K562 (cell line): Measurements from ENCODE around the gene XPC. TPM values are rescaled to one million over a fixed set of nuclear protein-coding genes. Genes with fewer than 3 reads are reported as not detected.
A peak's percentile ranks its signal among the peaks of the same experiment; 100 is the strongest.

Source experiments
- CBX3 ChIP-seq, 2 experiments: IDR thresholded peaks; 1 replicate in 1 of 2; 2 replicates in 1 of 2; pipeline ENCODE4 v1.6.1; 2012; ENCODE audit warnings: inconsistent platforms in 2 of 2, low read length in 2 of 2, borderline replicate concordance in 1 of 2, control low read depth in 1 of 2
- CC2D1A ChIP-seq: fragments of 450-650 bp; IDR thresholded peaks from 2 replicates; pipeline ENCODE4 v1.6.1; 2017; ENCODE audit warnings: mild to moderate bottlenecking
- CCNT2 ChIP-seq: IDR thresholded peaks from 2 replicates; pipeline ENCODE4 v1.6.1; 2011; ENCODE audit warnings: borderline replicate concordance, low read depth, mild to moderate bottlenecking, moderate library complexity, mixed read lengths, low read length; ENCODE audit not compliant: insufficient read length; ENCODE audit errors: extremely low read depth
- CREM ChIP-seq: IDR thresholded peaks from 2 replicates; pipeline ENCODE4 v1.6.1; 2014; ENCODE audit warnings: antibody characterized with exemption, low read depth
- CTBP1 ChIP-seq: fragments of 450-650 bp; IDR thresholded peaks from 2 replicates; pipeline ENCODE4 v1.6.1; 2016; ENCODE audit warnings: borderline replicate concordance
- CXXC5 ChIP-seq: fragments of 250-450 bp; sonication (Bioruptor Pico); IDR thresholded peaks from 2 replicates; pipeline ENCODE4 v1.8.0; 2022; ENCODE audit warnings: inconsistent platforms, mild to moderate bottlenecking, moderate library complexity
- EP400 ChIP-seq: fragments of 450-650 bp; IDR thresholded peaks from 2 replicates; pipeline ENCODE4 v1.6.1; 2017; ENCODE audit warnings: antibody characterized with exemption, mild to moderate bottlenecking, moderate library complexity
- HDAC3 ChIP-seq: fragments of 450-650 bp; IDR thresholded peaks from 2 replicates; pipeline ENCODE4 v1.6.1; 2018; ENCODE audit warnings: borderline replicate concordance, mild to moderate bottlenecking, moderate library complexity; ENCODE audit not compliant: partially characterized antibody
- KDM1A ChIP-seq, 2 experiments: fragments of 450-650 bp; IDR thresholded peaks; 2 replicates each; pipeline ENCODE4 v1.6.1; 2016; ENCODE audit warnings: mild to moderate bottlenecking in 2 of 2
- MEIS2 ChIP-seq: fragments of 450-650 bp; IDR thresholded peaks from 2 replicates; pipeline ENCODE4 v1.6.1; 2014; ENCODE audit warnings: mild to moderate bottlenecking; ENCODE audit not compliant: partially characterized antibody
- NFIC ChIP-seq: fragments of 450-650 bp; IDR thresholded peaks from 2 replicates; pipeline ENCODE4 v1.6.1; 2017; ENCODE audit warnings: mild to moderate bottlenecking, inconsistent platforms
- NONO ChIP-seq, 2 experiments: fragments of 200-400 bp in 1 of 2; fragments of 450-650 bp in 1 of 2; formaldehyde crosslinking in 1 of 2; IDR thresholded peaks; 2 replicates each; pipeline ENCODE4 v1.6.1; 2017; ENCODE audit warnings: low read depth in 2 of 2, mild to moderate bottlenecking in 2 of 2, moderate library complexity in 2 of 2, low read length in 1 of 2
- PHB2 ChIP-seq: fragments of 450-650 bp; IDR thresholded peaks from 2 replicates; pipeline ENCODE4 v1.6.1; 2017; ENCODE audit warnings: low read depth
- SOX6 ChIP-seq: fragments of 450-650 bp; IDR thresholded peaks from 2 replicates; pipeline ENCODE4 v1.6.1; 2014; ENCODE audit warnings: mild to moderate bottlenecking
- STAT5A ChIP-seq: IDR thresholded peaks from 2 replicates; pipeline ENCODE4 v1.6.1; 2012; ENCODE audit warnings: low read length, inconsistent platforms, borderline replicate concordance
- polyA plus RNA-seq, 8 experiments: library from polyadenylated mRNA; depleted of rRNA in 4 of 8; stranded (reverse) in 5 of 8; unstranded in 3 of 8; fragments of >200 nt; fragmentation: Nextera tagmentation in 2 of 8; fragmentation: Illumina TruSeq in 1 of 8; extraction: Ambion mirVana in 2 of 8; extraction: Trizol in 1 of 8; gene quantifications; 2 replicates each; pipeline versions ENCODE4 v1.2.1 to v1.2.3, GENCODE V29; 2011 to 2014; ENCODE audit warnings: inconsistent platforms in 1 of 8, missing spikeins in 1 of 8
- total RNA-seq, 7 experiments: library from RNA; depleted of rRNA in 6 of 7; stranded (reverse); fragments of >200 nt in 6 of 7; fragmentation: Illumina TruSeq in 2 of 7; extraction: Trizol in 2 of 7; gene quantifications; 2 replicates each; pipeline versions ENCODE4 v1.2.1 to v1.2.3, GENCODE V29; 2011 to 2021; ENCODE audit warnings: low replicate concordance in 1 of 7

Gene XPC
- total and polyA plus RNA-seq, 9 of the 15 experiments (the other 6 are each of a cell fraction or from before 2014, with no cell fraction given): 3.8 to 54.7 (median 41.3) TPM

DNA sequence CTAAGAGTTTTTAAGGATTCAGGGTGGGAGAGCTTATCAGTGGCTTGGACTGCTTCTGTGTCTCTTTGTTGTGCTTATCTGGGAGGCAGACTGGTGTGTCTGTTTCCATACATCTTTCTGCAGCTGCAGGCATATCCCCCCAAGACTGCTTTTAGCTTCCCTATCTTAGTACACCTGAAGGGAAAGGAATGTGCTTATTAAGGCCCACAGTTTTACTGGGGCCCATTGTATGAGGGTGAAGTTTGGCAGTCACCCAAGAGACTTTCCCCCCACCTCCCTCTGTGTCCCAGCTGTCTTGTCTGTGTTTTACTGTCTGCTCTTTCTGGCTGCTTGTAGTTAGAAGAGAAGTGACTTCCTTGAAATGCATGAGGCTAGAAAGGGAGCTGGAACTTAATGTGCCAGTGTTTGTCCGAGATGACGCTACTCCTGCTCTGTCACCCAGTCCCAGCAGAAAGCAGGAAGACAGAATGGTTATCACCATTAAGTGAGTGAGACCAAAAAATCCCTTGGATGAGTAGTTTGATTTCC is 57.4 kb downstream of the XPC start (continued):
- TF ChIP-seq NONO (IDR thresholded peaks at IDR 0.05; ENCODE audit: low read depth in 2 of 2, low read length in 1 of 2): peak in 1 of 2 experiments; percentile 38; a peak in 1 of 4 replicates
- TF ChIP-seq STAT5A: peak; percentile 75
- peak; percentile 25; the same call in 1 of the 2 replicates for TF ChIP-seq CREM
- TF ChIP-seq PHB2: peak; percentile 77; the same call in 1 of the 2 replicates
- TF ChIP-seq SOX6: peak; percentile 97
- TF ChIP-seq CBX3 (IDR thresholded peaks at IDR 0.05; ENCODE audit: borderline replicate concordance in 1 of 2, low read length in 2 of 2): peak in 1 of 2 experiments; percentile 33; a peak in 1 of 3 replicates
- TF ChIP-seq CTBP1: peak; percentile 81
- peak; percentile 74 to 85; a peak in 3 of 4 replicates for TF ChIP-seq KDM1A (IDR thresholded peaks at IDR 0.05)
- peak; percentile 80 for TF ChIP-seq HDAC3
- TF ChIP-seq CC2D1A: peak; percentile 94; the same call in 1 of the 2 replicates
- peak; percentile 29 for TF ChIP-seq CCNT2
- peak; percentile 35; the same call in 1 of the 2 replicates for TF ChIP-seq EP400
- TF ChIP-seq NFIC: peak; percentile 96
- TF ChIP-seq MEIS2: peak; percentile 80
- peak; percentile 56; the same call in 1 of the 2 replicates for TF ChIP-seq CXXC5 (CRISPR knock-in tag)
